Uterus (tissue), 4 donors: ENCODE measurements around the gene C17orf50. TPM values are rescaled to one million over a fixed set of nuclear protein-coding genes. Genes with fewer than 3 reads are reported as not detected.
A peak's percentile ranks its signal among the peaks of the same experiment; 100 is the strongest.

Source experiments
- DNase-seq, 2 donors: peaks; one replicate each; pipeline ENCODE4 v3.0.0-alpha.2; 2019 to 2020
- H3K27ac ChIP-seq, 2 donors: fragments of 200-600 bp; sonication (generic); 1 replicate in 1 of 2; 2 replicates in 1 of 2; pipeline ENCODE4 v1.5.1; 2016 to 2018
- H3K27me3 ChIP-seq, 2 donors: fragments of 200-600 bp; sonication (generic); one replicate each; pipeline ENCODE4 v1.5.1; 2018 to 2019; ENCODE audit warnings: control low read depth in 1 of 2
- H3K36me3 ChIP-seq, 2 donors: fragments of 200-600 bp; sonication (generic); one replicate each; pipeline ENCODE4 v1.5.1; 2019; ENCODE audit warnings: control low read depth in 1 of 2
- H3K4me1 ChIP-seq, 2 donors: fragments of 200-600 bp; sonication (generic); one replicate each; pipeline ENCODE4 v1.5.1; 2018 to 2019; ENCODE audit warnings: control low read depth in 1 of 2
- H3K4me3 ChIP-seq, 2 donors: fragments of 200-600 bp; sonication (generic); 1 replicate in 1 of 2; 2 replicates in 1 of 2; pipeline ENCODE4 v1.5.1; 2018 to 2019; ENCODE audit warnings: mild to moderate bottlenecking in 1 of 2
- H3K9me3 ChIP-seq, 2 donors: fragments of 200-600 bp; sonication (generic); one replicate each; pipeline ENCODE4 v1.5.1; 2019; ENCODE audit warnings: control low read depth in 1 of 2
- CTCF ChIP-seq, 4 experiments: fragments of 200-600 bp in 2 of 4; fragments of 450-650 bp in 2 of 4; sonication (generic) in 2 of 4; IDR thresholded peaks; one replicate each; pipeline ENCODE4 v1.5.1; 2016 to 2019; ENCODE audit warnings: antibody characterized with exemption in 4 of 4, mild to moderate bottlenecking in 2 of 4, moderate library complexity in 1 of 4
- POLR2A ChIP-seq, 2 donors: fragments of 450-650 bp; IDR thresholded peaks; one replicate each; pipeline ENCODE4 v1.6.1; 2016; ENCODE audit warnings: antibody characterized with exemption in 2 of 2, mild to moderate bottlenecking in 1 of 2, moderate library complexity in 1 of 2
- intact Hi-C: fragments of 100-400 bp; cut with DNase I; formaldehyde crosslinking; loops from one replicate; pipeline ENCODE4 v1.15.1; 2023; ENCODE audit warnings: low total_unique reads
- total RNA-seq, 4 donors: library from RNA; depleted of rRNA in 3 of 4; stranded (reverse); fragments of >200 nt in 3 of 4; gene quantifications; one replicate each; pipeline versions ENCODE4 v1.1.0 to v1.2.4, GENCODE V29; 2014 to 2023
- donor health status: DM: yes; HTN: yes; CAD: no.

The C17orf50 gene
- total RNA-seq, result not detected

DNA sequence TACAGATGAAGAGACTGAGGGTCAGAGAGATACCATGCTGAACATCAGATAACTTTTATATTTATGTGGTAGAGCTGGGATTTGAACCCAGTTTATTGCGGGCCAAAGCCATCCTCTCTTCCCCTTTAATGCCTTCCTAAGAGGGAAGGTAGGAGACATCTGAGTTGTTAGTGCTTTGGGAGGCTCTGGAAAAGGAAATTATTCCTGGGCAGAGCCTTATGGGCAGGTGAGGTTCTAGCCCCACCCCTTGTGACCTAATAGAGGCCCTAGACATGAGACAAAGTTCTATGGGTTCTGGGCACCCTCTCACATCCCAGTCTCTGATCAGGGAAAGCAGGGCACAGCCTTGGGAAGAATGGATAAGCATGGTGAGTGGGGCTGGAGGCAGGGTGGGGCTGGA is at the start of gene C17orf50:
Gene C17orf50, plus strand, starts transcription at position 301 of the 400 bp plus-strand sequence. Its CDS starts 55 bp downstream, at position 356.
- Histone ChIP-seq H3K27ac (no peak within 1 kb of the TSS), H3K4me1 (no peaks in the 10 kb centered on the region), H3K9me3 (no peaks in the 10 kb centered on the region), H3K27me3 (no peaks in the 10 kb centered on the region), H3K36me3 (no peaks in the 10 kb centered on the region), H3K4me3 (no peak within 1 kb of the TSS)
- no peak for DNase-seq
- TF ChIP-seq POLR2A (IDR thresholded peaks at IDR 0.05), result no peak
- intact Hi-C loops, result no loop called here

DNA sequence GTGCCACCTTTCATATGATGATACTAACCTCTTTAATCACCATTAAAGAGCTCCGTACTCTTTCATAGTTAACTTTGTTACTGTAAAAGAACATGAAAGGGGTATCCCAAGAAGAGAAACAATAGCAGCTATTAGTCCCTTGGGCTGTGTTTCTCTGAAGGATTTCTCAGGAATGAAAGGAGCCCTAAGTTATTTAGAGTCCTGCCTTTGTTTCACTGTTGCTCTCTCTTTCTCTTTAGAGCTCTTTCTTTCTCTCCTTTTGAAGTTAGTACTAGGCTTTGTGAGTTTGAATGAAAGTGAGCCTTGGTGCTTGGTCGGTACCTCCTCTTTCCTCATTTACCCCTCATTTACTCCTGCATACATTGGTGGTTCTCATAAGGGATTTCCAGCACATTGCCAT is 49.7 kb upstream of the C17orf50 start:
- Histone ChIP-seq H3K27me3 (no peaks in the 10 kb centered on the region), H3K9me3 (no peaks in the 10 kb centered on the region), H3K36me3 (no peaks in the 10 kb centered on the region), H3K4me1 (no peaks in the 10 kb centered on the region), H3K4me3 (no peak overlapping the region), H3K27ac (no peak overlapping the region)
- DNase-seq, result no peak
- TF ChIP-seq POLR2A (IDR thresholded peaks at IDR 0.05) (no peak), CTCF (IDR thresholded peaks at IDR 0.05) (no peak)
- intact Hi-C loops, result no loop called here

DNA sequence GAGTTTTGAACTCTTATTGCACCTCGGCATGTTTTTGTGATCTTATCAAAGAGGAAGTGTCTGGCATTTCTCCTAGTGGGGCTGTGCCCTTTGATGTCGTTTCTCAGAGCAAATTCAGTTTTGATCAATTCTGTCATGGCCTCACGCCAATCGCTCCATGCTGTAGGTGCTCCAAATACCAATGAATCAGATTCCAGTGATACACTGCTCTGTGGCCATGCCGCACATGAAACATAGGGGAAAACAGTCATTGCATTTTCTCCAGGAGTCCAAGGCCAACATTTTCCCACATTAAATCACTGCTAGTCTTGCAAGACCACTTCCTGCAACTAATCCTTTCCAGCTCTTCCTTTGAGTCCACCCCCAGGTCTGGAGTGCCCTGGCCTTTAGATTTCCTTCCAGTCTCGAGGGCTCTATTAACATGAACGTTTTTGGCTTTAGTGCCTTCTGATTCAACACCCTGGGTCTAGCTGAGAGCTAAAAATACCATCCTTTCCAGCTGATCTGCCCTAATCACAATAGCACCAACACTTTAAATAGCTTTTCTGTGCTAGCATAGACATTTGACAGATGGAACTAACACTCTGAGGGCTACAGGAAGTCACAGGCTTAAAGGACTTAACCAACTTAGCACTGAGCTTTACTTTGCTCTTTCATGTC is 47.5 kb upstream of the C17orf50 start:
- no peaks in the 10 kb centered on the region for H3K36me3 ChIP-seq
- no peaks in the 10 kb centered on the region for H3K9me3 ChIP-seq
- intact Hi-C loops, result no loop called here
- DNase-seq, result no peak
- peak overlapping the region in 1 of 2 donors; percentile 6 for H3K27ac ChIP-seq
- H3K4me1 ChIP-seq, result no peaks in the 10 kb centered on the region
- TF ChIP-seq CTCF (IDR thresholded peaks at IDR 0.05) (no peak), POLR2A (IDR thresholded peaks at IDR 0.05) (no peak)
- H3K27me3 ChIP-seq, result no peaks in the 10 kb centered on the region
- no peak overlapping the region for H3K4me3 ChIP-seq

- TF ChIP-seq CTCF (IDR thresholded peaks at IDR 0.05), result no peak
- TF ChIP-seq POLR2A (IDR thresholded peaks at IDR 0.05), result no peak
- no peak for DNase-seq
- intact Hi-C loops, result no loop called here
- Histone ChIP-seq H3K4me1 (no peaks in the 10 kb centered on the region), H3K27ac (no peak overlapping the region), H3K36me3 (no peaks in the 10 kb centered on the region), H3K27me3 (no peaks in the 10 kb centered on the region), H3K9me3 (no peaks in the 10 kb centered on the region), H3K4me3 (no peak overlapping the region)
These were observed 45.7 kb upstream of the C17orf50 start for GRCh38 chr17:35714988-35715387.

- DNase-seq, result no peak
- Histone ChIP-seq H3K27ac (no peak overlapping the region), H3K36me3 (no peaks in the 10 kb centered on the region), H3K27me3 (no peaks in the 10 kb centered on the region), H3K9me3 (no peaks in the 10 kb centered on the region), H3K4me3 (no peak overlapping the region), H3K4me1 (no peaks in the 10 kb centered on the region)
- TF ChIP-seq CTCF (IDR thresholded peaks at IDR 0.05) (no peak), POLR2A (IDR thresholded peaks at IDR 0.05) (no peak)
- intact Hi-C loops, result no loop called here
These were observed 45.3 kb upstream of the C17orf50 start for GRCh38 chr17:35715416-35715815.

DNA sequence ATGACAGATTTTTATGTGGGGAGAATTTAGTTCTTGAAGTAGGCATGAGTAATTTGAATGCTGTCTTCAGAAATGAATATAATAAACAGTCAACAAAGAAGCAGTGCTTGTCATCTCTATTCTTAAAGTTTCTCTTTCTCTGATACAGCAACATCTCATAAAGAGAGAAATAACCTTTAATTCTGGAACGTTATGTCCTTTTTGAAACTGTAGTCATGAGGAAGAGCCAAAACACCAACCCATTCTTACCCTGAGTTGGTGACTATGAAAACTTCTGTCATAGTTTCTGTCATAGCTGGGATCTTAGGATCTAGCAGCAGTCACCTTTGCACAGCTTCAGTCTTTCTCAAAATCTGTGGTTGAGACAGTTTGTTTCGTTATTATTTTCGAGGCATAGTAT is 44.5 kb upstream of the C17orf50 start:
- intact Hi-C loops, result no loop called here
- DNase-seq, result no peak
- no peaks in the 10 kb centered on the region for H3K27me3 ChIP-seq
- H3K36me3 ChIP-seq, result no peaks in the 10 kb centered on the region
- no peaks in the 10 kb centered on the region for H3K4me1 ChIP-seq
- no peak for TF ChIP-seq POLR2A (IDR thresholded peaks at IDR 0.05)
- no peak for TF ChIP-seq CTCF (IDR thresholded peaks at IDR 0.05)
- no peaks in the 10 kb centered on the region for H3K9me3 ChIP-seq
- no peak overlapping the region for H3K4me3 ChIP-seq
- H3K27ac ChIP-seq, result peak overlapping the region in 1 of 2 donors; percentile 16
